HFFc6 (cell line): ENCODE results near the gene TBKBP1. TPM values are rescaled to one million over a fixed set of nuclear protein-coding genes. Genes with fewer than 3 reads are reported as not detected.

Experiments used
- DNase-seq: peaks from one replicate; pipeline ENCODE4 v3.0.0-alpha.2; 2018
- H3K27ac Mint-ChIP-seq: 2 replicates; pipeline ENCODE4 v1.8.0; 2020; ENCODE audit warnings: mild to moderate bottlenecking, mixed read lengths
- H3K27me3 Mint-ChIP-seq: 2 replicates; pipeline ENCODE4 v1.8.0; 2021; ENCODE audit warnings: mild to moderate bottlenecking, moderate library complexity, mixed read lengths; ENCODE audit not compliant: insufficient read depth
- H3K36me3 Mint-ChIP-seq: 2 replicates; pipeline ENCODE4 v1.8.0; 2021; ENCODE audit warnings: low read depth, mixed read lengths
- H3K4me1 Mint-ChIP-seq: 2 replicates; pipeline ENCODE4 v1.8.0; 2020; ENCODE audit warnings: low read depth, mixed read lengths
- H3K4me3 Mint-ChIP-seq: 2 replicates; pipeline ENCODE4 v1.8.0; 2020; ENCODE audit warnings: mild to moderate bottlenecking, moderate library complexity, mixed read lengths
- H3K9me3 Mint-ChIP-seq: 2 replicates; pipeline ENCODE4 v1.8.0; 2020; ENCODE audit warnings: mild to moderate bottlenecking, mixed read lengths
- total RNA-seq, 6 experiments: library from RNA; stranded (reverse); fragmentation: NEBNext Ultra II Directional; extraction: Animal tissue kit (Norgen Biotek cat#: 25700); gene quantifications; 2 replicates in 1 of 6; 3 replicates in 5 of 6; pipeline ENCODE4 v1.2.3, GENCODE V29; 2021
- TF ChIP-seq, protein P1 (sequence below): fragments of 200-600 bp; sonication (generic); IDR thresholded peaks from 2 replicates; pipeline ENCODE4 v1.5.0; 2021; ENCODE audit warnings: antibody characterized with exemption, mild to moderate bottlenecking

TBKBP1 gene
- total RNA-seq, 6 experiments from 2014 or later, result 6.6 to 8.3 (median 7.7) TPM

DNA sequence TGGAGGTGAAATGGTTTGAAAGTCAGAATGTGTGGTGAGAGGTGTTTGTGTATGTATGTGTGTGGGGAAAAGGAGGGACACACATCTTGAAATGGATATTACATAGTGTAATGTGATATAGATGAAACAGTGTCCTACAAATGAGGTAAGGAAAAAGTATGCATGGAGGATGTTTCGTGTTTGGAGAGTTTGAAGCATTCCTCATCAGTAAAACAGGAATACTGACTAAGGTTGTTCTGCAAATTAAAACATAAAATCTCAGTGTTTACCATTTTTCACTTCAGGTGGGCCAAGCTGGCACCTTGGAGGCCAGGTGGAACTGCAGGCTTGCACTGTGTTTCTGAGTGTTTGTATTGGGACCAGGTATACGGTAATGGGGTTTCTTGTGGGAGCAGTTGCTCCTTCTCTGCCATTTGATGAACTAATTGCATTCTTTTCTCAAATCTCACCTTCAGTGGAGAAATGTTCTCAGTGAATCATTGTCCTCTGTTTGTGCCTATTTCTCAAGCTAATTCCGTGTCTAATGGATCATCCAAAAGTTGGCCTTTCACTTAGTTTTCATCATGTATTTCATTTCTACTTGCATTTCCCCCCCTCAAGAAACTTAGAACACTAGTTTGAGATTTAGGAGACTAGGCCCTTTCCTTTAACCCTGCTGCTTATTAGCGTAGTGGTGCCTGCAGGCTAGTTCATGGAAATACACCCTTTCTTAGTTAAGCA is 8.2 kb upstream of the TBKBP1 start:
- DNase-seq, result no peak
- Mint-ChIP-seq H3K27me3 (peaks cover 9% of the 10 kb centered on the region), H3K27ac (peak overlapping the region; percentile 89), H3K4me1 (peaks cover 66% of the 10 kb centered on the region), H3K4me3 (peak overlapping the region; percentile 30), H3K9me3 (no peaks in the 10 kb centered on the region), H3K36me3 (peaks cover 52% of the 10 kb centered on the region)
- TF ChIP-seq, protein P1, sequence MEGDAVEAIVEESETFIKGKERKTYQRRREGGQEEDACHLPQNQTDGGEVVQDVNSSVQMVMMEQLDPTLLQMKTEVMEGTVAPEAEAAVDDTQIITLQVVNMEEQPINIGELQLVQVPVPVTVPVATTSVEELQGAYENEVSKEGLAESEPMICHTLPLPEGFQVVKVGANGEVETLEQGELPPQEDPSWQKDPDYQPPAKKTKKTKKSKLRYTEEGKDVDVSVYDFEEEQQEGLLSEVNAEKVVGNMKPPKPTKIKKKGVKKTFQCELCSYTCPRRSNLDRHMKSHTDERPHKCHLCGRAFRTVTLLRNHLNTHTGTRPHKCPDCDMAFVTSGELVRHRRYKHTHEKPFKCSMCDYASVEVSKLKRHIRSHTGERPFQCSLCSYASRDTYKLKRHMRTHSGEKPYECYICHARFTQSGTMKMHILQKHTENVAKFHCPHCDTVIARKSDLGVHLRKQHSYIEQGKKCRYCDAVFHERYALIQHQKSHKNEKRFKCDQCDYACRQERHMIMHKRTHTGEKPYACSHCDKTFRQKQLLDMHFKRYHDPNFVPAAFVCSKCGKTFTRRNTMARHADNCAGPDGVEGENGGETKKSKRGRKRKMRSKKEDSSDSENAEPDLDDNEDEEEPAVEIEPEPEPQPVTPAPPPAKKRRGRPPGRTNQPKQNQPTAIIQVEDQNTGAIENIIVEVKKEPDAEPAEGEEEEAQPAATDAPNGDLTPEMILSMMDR, result no peak

DNA sequence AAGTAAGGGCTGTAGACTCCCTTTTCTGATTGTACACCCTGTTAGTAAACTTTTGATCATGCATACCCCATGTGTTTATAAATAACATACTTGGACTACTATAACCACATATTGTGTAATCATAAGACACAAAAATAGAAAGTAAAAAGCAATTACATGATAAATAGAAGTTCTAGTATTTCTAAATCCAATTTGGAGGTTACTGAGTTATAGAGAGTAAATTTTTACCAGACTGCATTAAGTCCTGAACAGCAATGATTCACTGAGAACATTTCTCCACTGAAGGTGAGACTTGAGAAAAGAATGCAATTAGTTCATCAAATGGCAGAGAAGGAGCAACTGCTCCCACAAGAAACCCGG is 7.7 kb upstream of the TBKBP1 start:
- Mint-ChIP-seq H3K4me3 (peak overlapping the region; percentile 30), H3K9me3 (no peaks in the 10 kb centered on the region), H3K4me1 (peaks cover 66% of the 10 kb centered on the region), H3K27ac (peak overlapping the region; percentile 89), H3K36me3 (peaks cover 52% of the 10 kb centered on the region), H3K27me3 (peaks cover 9% of the 10 kb centered on the region)
- peak; percentile 72 for DNase-seq
- TF ChIP-seq, protein P1, result no peak

DNA sequence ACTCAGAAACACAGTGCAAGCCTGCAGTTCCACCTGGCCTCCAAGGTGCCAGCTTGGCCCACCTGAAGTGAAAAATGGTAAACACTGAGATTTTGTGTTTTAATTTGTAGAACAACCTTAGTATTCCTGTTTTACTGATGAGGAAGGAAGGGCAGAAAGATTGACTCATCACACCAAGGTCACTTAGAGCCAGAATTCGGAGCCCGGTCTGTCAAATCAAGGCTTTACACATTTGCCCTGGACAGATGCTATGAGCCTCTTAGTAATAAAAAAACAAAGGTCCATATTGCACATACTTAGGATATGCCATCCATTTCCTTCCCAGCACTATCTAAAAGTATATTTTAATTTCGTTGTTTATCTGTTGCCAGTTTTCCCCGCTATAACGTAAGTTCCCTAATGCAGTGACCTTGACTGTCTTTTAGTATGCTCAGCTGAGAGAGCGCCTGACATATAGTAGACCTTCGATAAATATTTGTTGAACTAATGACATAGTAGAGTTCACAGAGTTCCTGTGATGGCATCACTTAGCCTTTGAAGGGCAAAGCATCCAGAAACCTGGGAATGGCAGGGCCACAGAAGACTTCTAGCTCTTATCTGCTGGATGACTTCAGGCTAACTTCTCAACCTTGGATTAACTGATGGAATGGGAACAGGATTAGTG is 7.2 kb upstream of the TBKBP1 start:
- no peaks in the 10 kb centered on the region for H3K9me3 Mint-ChIP-seq
- H3K27me3 Mint-ChIP-seq, result peaks cover 9% of the 10 kb centered on the region
- H3K36me3 Mint-ChIP-seq, result peaks cover 50% of the 10 kb centered on the region
- peak; percentile 30 for DNase-seq
- TF ChIP-seq, protein P1, result no peak
- peak overlapping the region; percentile 30 for H3K4me3 Mint-ChIP-seq
- H3K4me1 Mint-ChIP-seq, result peaks cover 66% of the 10 kb centered on the region
- H3K27ac Mint-ChIP-seq, result peak overlapping the region; percentile 89

DNA sequence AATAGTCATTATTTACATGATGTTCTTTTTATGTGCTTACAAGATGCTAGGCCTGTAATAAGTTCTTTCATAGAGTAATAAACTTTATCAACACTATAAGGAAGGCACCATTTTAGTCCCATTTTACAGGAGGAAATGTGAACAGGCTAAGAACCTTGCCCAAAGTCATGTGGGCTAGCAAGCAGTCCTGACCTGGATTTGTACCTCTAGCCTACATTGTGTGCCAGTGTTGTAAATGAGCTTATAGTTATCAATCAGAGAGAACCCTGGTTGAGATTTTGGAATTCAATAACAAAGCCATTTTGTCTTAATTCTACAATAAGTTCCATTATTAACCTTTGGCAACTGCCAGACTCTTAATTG is 6.7 kb upstream of the TBKBP1 start:
- H3K27ac Mint-ChIP-seq, result peak overlapping the region; percentile 89
- peaks cover 9% of the 10 kb centered on the region for H3K27me3 Mint-ChIP-seq
- H3K4me3 Mint-ChIP-seq, result no peak overlapping the region
- TF ChIP-seq, protein P1, result no peak
- no peaks in the 10 kb centered on the region for H3K9me3 Mint-ChIP-seq
- peaks cover 45% of the 10 kb centered on the region for H3K36me3 Mint-ChIP-seq
- peaks cover 61% of the 10 kb centered on the region for H3K4me1 Mint-ChIP-seq
- no peak for DNase-seq

DNA sequence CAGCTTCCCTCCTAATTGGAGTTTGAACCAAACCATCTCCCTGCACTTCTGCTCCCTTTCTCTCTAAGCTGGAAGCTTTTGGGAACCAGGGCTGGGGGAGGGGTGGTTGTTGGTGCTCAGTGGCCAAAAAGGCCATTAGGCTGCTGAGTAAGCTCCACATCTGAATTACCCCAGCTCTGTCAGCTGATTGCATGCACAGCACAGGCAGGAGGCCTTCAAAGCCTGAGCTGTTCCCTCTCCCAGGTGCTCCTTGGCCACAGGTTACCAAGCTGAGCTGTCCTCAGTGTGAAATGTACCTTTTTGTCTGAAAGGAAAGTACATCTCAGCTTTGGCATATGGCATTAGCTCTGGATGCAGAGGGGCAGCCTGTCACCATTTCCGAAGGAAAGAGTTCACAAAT is 6.2 kb upstream of the TBKBP1 start:
- H3K4me1 Mint-ChIP-seq, result peaks cover 60% of the 10 kb centered on the region
- H3K27me3 Mint-ChIP-seq, result peaks cover 7% of the 10 kb centered on the region
- DNase-seq, result no peak
- no peak overlapping the region for H3K27ac Mint-ChIP-seq
- TF ChIP-seq, protein P1, result no peak
- peaks cover 41% of the 10 kb centered on the region for H3K36me3 Mint-ChIP-seq
- H3K9me3 Mint-ChIP-seq, result no peaks in the 10 kb centered on the region
- no peak overlapping the region for H3K4me3 Mint-ChIP-seq
